HepG2 (cell line): ENCODE data around the gene LZTS2. TPM values are rescaled to one million over a fixed set of nuclear protein-coding genes. Genes with fewer than 3 reads are reported as not detected.

Experiments
- ARID2 ChIP-seq: sonication (generic); formaldehyde crosslinking; IDR thresholded peaks from 2 replicates; pipeline ENCODE4 v1.8.1; 2022; ENCODE audit warnings: mild to moderate bottlenecking, missing genetic modification reagents, borderline replicate concordance
- KLF11 ChIP-seq: IDR thresholded peaks from 2 replicates; pipeline ENCODE4 v1.6.1; 2016; ENCODE audit warnings: missing compliant biosample characterization
- MAFG ChIP-seq: sonication (generic); formaldehyde crosslinking; IDR thresholded peaks from 2 replicates; pipeline ENCODE4 v1.5.1; 2020; ENCODE audit warnings: mild to moderate bottlenecking, missing genetic modification reagents
- SETDB1 ChIP-seq: sonication (generic); formaldehyde crosslinking; IDR thresholded peaks from 2 replicates; pipeline ENCODE4 v1.5.1; 2020; ENCODE audit warnings: missing genetic modification reagents, mild to moderate bottlenecking, borderline replicate concordance
- SMAD9 ChIP-seq: sonication (generic); formaldehyde crosslinking; IDR thresholded peaks from 2 replicates; pipeline ENCODE4 v1.5.1; 2020; ENCODE audit warnings: mild to moderate bottlenecking, missing genetic modification reagents
- ZNF12 ChIP-seq: sonication (generic); formaldehyde crosslinking; IDR thresholded peaks from 2 replicates; pipeline ENCODE4 v1.5.0; 2020; ENCODE audit warnings: missing genetic modification reagents
- ZNF432 ChIP-seq: sonication (generic); formaldehyde crosslinking; IDR thresholded peaks from 2 replicates; pipeline ENCODE4 v1.5.0; 2020; ENCODE audit warnings: missing genetic modification reagents, mild to moderate bottlenecking, borderline replicate concordance
- ZNF441 ChIP-seq: sonication (generic); formaldehyde crosslinking; IDR thresholded peaks from 2 replicates; pipeline ENCODE4 v1.7.0; 2021; ENCODE audit warnings: missing genetic modification reagents, borderline replicate concordance
- ZNF878 ChIP-seq: sonication (generic); formaldehyde crosslinking; IDR thresholded peaks from 2 replicates; pipeline ENCODE4 v1.8.1; 2023; ENCODE audit warnings: mild to moderate bottlenecking, missing genetic modification reagents, moderate library complexity
- ZNF879 ChIP-seq: sonication (generic); formaldehyde crosslinking; IDR thresholded peaks from 2 replicates; pipeline ENCODE4 v1.8.1; 2023; ENCODE audit warnings: missing genetic modification reagents
- ZNF883 ChIP-seq: sonication (generic); formaldehyde crosslinking; IDR thresholded peaks from 2 replicates; pipeline ENCODE4 v1.5.1; 2020; ENCODE audit warnings: mild to moderate bottlenecking, missing genetic modification reagents; ENCODE audit errors: not compliant biosample characterization
- ZSCAN31 ChIP-seq: sonication (generic); formaldehyde crosslinking; IDR thresholded peaks from 2 replicates; pipeline ENCODE4 v1.5.0; 2020; ENCODE audit warnings: low read depth, mild to moderate bottlenecking, missing genetic modification reagents
- polyA plus RNA-seq, 8 experiments: library from polyadenylated mRNA; depleted of rRNA in 3 of 8; stranded (reverse) in 7 of 8; unstranded in 1 of 8; fragments of >200 nt; fragmentation: Illumina TruSeq in 4 of 8; extraction: Trizol in 4 of 8; gene quantifications; 2 replicates each; pipeline versions ENCODE4 v1.2.1 to v1.2.3, GENCODE V29; 2011 to 2016; ENCODE audit warnings: low read depth in 4 of 8, missing spikeins in 1 of 8, mixed read lengths in 1 of 8; ENCODE audit not compliant: insufficient read depth in 1 of 8
- total RNA-seq, 5 experiments: library from RNA; depleted of rRNA; stranded (reverse); fragments of >200 nt; fragmentation: Illumina TruSeq; extraction: Trizol; gene quantifications; 2 replicates each; pipeline ENCODE4 v1.2.3, GENCODE V29; 2016; ENCODE audit warnings: low read depth in 1 of 5
- TF ChIP-seq, protein P1 (sequence below): IDR thresholded peaks from 2 replicates; pipeline ENCODE4 v1.6.1; 2016; ENCODE audit warnings: mild to moderate bottlenecking, missing biosample characterization, missing genetic modification reagents
- TF ChIP-seq, protein P2 (sequence below): sonication (generic); formaldehyde crosslinking; IDR thresholded peaks from 2 replicates; pipeline ENCODE4 v1.9.0; 2021; ENCODE audit warnings: missing genetic modification reagents, borderline replicate concordance
- TF ChIP-seq, protein P3 (sequence below): sonication (generic); formaldehyde crosslinking; IDR thresholded peaks from 2 replicates; pipeline ENCODE4 v1.8.1; 2023; ENCODE audit warnings: mild to moderate bottlenecking, moderate library complexity, missing genetic modification reagents
- TF ChIP-seq, protein P4 (sequence below): sonication (generic); formaldehyde crosslinking; IDR thresholded peaks from 2 replicates; pipeline ENCODE4 v1.5.0; 2020; ENCODE audit warnings: mild to moderate bottlenecking, missing genetic modification reagents, moderate library complexity
- TF ChIP-seq, protein P5 (sequence below): sonication (generic); formaldehyde crosslinking; IDR thresholded peaks from 2 replicates; pipeline ENCODE4 v1.4.0; 2020; ENCODE audit warnings: mild to moderate bottlenecking, missing genetic modification reagents
- TF ChIP-seq, protein P6 (sequence below): sonication (generic); formaldehyde crosslinking; IDR thresholded peaks from 2 replicates; pipeline ENCODE4 v1.8.1; 2022; ENCODE audit warnings: mild to moderate bottlenecking, missing genetic modification reagents
- TF ChIP-seq, protein P7 (sequence below): sonication (generic); formaldehyde crosslinking; IDR thresholded peaks from 2 replicates; pipeline ENCODE4 v1.4.0; 2020; ENCODE audit warnings: mild to moderate bottlenecking, missing genetic modification reagents

The LZTS2 gene
- total and polyA plus RNA-seq, 2 of the 13 experiments (the other 11 are each of a cell fraction or from before 2014, with no cell fraction given): 43.6 to 65.6 TPM

DNA sequence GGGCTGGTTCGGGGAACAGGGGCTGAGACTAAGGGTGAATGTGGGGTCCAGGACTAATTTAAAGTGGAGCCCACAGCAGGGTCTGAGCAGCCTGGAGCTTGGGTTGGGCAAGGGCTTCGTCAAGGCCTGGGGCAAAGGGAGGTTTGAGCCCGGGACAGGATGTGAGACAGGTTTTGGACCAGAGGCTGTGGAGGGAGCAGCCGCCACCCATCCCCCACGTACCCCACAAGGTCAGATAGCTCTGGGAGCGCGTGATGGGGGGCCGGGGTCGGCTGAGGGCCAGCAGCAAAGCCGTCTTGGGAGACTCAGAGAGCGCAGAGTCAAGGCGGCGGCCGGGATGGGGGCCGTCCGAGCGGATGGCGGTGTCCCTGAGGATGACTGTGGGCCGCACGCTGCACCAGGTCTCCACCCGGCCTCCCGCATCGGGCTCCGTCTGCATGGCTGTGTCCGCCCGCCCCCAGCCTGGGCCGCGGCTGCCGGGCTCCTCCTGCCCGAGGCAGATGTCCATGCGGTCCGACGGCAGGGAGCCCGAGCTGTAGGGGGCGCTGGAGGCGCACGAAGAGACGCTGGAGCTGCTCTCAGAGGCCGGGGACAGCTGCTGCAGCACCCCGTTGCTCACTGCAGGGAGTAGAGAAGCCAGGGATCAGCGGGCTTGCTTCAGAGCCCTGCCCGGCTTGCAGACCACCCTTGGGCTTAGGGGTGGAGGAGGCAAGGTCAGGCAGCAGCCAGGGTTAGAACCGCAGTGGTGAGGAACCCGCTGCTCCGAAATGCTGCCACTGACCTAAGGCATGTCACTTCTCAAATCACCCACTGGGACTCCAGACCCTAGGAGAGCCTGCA, 19.2 kb downstream of the LZTS2 start (continued):
- TF ChIP-seq ZSCAN31 (CRISPR knock-in tag) (peak; percentile 34; the same call in 1 of the 2 replicates), ZNF441 (CRISPR knock-in tag) (peak; percentile 25; the same call in 1 of the 2 replicates), ARID2 (CRISPR knock-in tag) (peak; percentile 71; the same call in 1 of the 2 replicates), SETDB1 (CRISPR knock-in tag) (no peak), ZNF432 (CRISPR knock-in tag) (no peak), SMAD9 (no peak), ZNF12 (CRISPR knock-in tag) (peak; percentile 79), KLF11 (no peak; the same call in 1 of the 2 replicates), ZNF883 (CRISPR knock-in tag) (peak; percentile 65), MAFG (CRISPR knock-in tag) (no peak), ZNF878 (CRISPR knock-in tag) (no peak), ZNF879 (CRISPR knock-in tag) (0 out of 2 replicates have a peak, but pooled peaks have one; percentile 64)
- TF ChIP-seq, protein P1, sequence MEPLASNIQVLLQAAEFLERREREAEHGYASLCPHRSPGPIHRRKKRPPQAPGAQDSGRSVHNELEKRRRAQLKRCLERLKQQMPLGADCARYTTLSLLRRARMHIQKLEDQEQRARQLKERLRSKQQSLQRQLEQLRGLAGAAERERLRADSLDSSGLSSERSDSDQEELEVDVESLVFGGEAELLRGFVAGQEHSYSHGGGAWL: peak; percentile 78
- TF ChIP-seq, protein P2, sequence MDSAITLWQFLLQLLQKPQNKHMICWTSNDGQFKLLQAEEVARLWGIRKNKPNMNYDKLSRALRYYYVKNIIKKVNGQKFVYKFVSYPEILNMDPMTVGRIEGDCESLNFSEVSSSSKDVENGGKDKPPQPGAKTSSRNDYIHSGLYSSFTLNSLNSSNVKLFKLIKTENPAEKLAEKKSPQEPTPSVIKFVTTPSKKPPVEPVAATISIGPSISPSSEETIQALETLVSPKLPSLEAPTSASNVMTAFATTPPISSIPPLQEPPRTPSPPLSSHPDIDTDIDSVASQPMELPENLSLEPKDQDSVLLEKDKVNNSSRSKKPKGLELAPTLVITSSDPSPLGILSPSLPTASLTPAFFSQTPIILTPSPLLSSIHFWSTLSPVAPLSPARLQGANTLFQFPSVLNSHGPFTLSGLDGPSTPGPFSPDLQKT (CRISPR knock-in tag): no peak
- TF ChIP-seq, protein P3, sequence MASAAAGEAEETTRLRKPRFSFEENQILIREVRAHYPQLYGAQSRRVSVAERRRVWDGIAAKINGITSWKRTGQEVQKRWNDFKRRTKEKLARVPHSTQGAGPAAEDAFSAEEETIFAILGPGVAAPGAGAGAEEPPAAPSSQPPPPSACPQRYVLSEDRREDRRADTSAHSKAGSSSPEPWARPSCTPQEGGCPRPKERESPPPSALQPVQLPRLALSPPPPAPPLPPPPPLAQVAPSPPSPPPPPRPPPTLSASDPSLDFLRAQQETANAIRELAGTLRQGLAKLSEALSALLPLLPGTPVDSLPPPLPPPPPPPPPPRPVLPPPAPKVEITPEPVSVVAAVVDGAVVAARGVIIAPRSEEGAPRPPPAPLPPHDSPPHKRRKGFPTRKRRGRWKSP (CRISPR knock-in tag): peak; percentile 26; the same call in 1 of the 2 replicates
- TF ChIP-seq, protein P4, sequence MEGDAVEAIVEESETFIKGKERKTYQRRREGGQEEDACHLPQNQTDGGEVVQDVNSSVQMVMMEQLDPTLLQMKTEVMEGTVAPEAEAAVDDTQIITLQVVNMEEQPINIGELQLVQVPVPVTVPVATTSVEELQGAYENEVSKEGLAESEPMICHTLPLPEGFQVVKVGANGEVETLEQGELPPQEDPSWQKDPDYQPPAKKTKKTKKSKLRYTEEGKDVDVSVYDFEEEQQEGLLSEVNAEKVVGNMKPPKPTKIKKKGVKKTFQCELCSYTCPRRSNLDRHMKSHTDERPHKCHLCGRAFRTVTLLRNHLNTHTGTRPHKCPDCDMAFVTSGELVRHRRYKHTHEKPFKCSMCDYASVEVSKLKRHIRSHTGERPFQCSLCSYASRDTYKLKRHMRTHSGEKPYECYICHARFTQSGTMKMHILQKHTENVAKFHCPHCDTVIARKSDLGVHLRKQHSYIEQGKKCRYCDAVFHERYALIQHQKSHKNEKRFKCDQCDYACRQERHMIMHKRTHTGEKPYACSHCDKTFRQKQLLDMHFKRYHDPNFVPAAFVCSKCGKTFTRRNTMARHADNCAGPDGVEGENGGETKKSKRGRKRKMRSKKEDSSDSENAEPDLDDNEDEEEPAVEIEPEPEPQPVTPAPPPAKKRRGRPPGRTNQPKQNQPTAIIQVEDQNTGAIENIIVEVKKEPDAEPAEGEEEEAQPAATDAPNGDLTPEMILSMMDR (CRISPR knock-in tag): peak; percentile 100
- TF ChIP-seq, protein P5, sequence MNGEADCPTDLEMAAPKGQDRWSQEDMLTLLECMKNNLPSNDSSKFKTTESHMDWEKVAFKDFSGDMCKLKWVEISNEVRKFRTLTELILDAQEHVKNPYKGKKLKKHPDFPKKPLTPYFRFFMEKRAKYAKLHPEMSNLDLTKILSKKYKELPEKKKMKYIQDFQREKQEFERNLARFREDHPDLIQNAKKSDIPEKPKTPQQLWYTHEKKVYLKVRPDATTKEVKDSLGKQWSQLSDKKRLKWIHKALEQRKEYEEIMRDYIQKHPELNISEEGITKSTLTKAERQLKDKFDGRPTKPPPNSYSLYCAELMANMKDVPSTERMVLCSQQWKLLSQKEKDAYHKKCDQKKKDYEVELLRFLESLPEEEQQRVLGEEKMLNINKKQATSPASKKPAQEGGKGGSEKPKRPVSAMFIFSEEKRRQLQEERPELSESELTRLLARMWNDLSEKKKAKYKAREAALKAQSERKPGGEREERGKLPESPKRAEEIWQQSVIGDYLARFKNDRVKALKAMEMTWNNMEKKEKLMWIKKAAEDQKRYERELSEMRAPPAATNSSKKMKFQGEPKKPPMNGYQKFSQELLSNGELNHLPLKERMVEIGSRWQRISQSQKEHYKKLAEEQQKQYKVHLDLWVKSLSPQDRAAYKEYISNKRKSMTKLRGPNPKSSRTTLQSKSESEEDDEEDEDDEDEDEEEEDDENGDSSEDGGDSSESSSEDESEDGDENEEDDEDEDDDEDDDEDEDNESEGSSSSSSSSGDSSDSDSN (CRISPR knock-in tag): peak; percentile 97
- TF ChIP-seq, protein P6, sequence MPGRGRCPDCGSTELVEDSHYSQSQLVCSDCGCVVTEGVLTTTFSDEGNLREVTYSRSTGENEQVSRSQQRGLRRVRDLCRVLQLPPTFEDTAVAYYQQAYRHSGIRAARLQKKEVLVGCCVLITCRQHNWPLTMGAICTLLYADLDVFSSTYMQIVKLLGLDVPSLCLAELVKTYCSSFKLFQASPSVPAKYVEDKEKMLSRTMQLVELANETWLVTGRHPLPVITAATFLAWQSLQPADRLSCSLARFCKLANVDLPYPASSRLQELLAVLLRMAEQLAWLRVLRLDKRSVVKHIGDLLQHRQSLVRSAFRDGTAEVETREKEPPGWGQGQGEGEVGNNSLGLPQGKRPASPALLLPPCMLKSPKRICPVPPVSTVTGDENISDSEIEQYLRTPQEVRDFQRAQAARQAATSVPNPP: 0 out of 2 replicates have a peak, but pooled peaks have one; percentile 35
- TF ChIP-seq, protein P7, sequence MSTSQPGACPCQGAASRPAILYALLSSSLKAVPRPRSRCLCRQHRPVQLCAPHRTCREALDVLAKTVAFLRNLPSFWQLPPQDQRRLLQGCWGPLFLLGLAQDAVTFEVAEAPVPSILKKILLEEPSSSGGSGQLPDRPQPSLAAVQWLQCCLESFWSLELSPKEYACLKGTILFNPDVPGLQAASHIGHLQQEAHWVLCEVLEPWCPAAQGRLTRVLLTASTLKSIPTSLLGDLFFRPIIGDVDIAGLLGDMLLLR (CRISPR knock-in tag): peak; percentile 62; the same call in 1 of the 2 replicates
